Activated CD4-positive, alpha-beta T cell treated with anti-CD3 and anti-CD28 coated beads for 48 hours (primary cell): ENCODE measurements around the gene TGM6.

Experiments used
- DNase-seq: peaks from one replicate; pipeline ENCODE4 v3.0.0-alpha.2; 2020

Gene TGM6

GRCh38 chr20:2459981-2460751, 79.5 kb downstream of the TGM6 start:
- DNase-seq: no peak

- DNase-seq: no peak
Observed at GRCh38 chr20:2460752-2461424, 80.2 kb downstream of the TGM6 start.

GRCh38 chr20:2462484-2462883, 81.8 kb downstream of the TGM6 start:
- no peak for DNase-seq

- no peak for DNase-seq
Observed at GRCh38 chr20:2463616-2464365, 83.1 kb downstream of the TGM6 start.

GRCh38 chr20:2465100-2465499, 84.4 kb downstream of the TGM6 start:
- no peak for DNase-seq

GRCh38 chr20:2467412-2467811, 86.7 kb downstream of the TGM6 start:
- DNase-seq: no peak

GRCh38 chr20:2468581-2469407, 88.1 kb downstream of the TGM6 start:
- no peak for DNase-seq

- DNase-seq: peak; percentile 70
Observed at GRCh38 chr20:2469991-2470422, 89.3 kb downstream of the TGM6 start.

GRCh38 chr20:2470423-2471193, 89.9 kb downstream of the TGM6 start, which contains the start of gene SNRPB:
Gene SNRPB (minus strand): TSS chr20:2470789. CDS start chr20:2470690, 99 bp downstream.
- peak; percentile 98 for DNase-seq

GRCh38 chr20:2473516-2473915, 92.8 kb downstream of the TGM6 start:
- DNase-seq: no peak

GRCh38 chr20:2475850-2476741, 95.4 kb downstream of the TGM6 start:
- DNase-seq: no peak

GRCh38 chr20:2476742-2477615, 96.3 kb downstream of the TGM6 start:
- no peak for DNase-seq

- DNase-seq: no peak
Observed at GRCh38 chr20:2480381-2480780, 99.7 kb downstream of the TGM6 start.
